ENCODE results near the gene TUBGCP2. TPM values are rescaled to one million over a fixed set of nuclear protein-coding genes. Genes with fewer than 3 reads are reported as not detected.

TUBGCP2 gene
- total and polyA plus RNA-seq, 9 donors = 31.2 to 70.5 (median 56.0) TPM

DNA sequence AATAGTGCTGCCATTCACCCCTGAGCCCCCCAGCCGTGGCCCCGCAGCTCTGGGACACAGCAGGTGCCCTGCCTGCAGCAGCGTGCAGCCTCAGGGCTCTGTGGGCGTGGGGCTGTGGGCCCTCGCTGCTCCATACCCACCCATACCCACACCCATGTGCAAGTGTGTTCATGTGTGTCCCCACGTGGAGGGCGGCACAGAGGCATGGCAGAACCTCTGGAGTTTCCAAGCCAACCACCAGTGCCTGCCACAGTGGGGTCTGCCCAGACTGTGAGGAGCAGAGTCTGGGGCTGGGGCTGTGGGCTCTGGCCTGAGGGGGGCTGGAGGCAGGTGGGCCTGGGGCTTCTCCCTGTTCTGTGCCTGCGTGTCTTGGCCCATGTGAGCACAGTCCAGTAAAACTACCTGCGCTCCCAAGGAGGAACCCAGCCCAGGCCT is 40.9 kb upstream of the TUBGCP2 start:
- no peaks in the 10 kb centered on the region for H3K9me3 ChIP-seq
- H3K36me3 ChIP-seq = no peaks in the 10 kb centered on the region
- H3K27me3 ChIP-seq = no peaks in the 10 kb centered on the region
- DNase-seq = no peak
- H3K27ac ChIP-seq = no peak overlapping the region
- 52 to 67% (median 57%) methylated on average over 9 of the region's 9 CpGs for WGBS, 3 donors
- H3K4me3 ChIP-seq = no peak overlapping the region
- intact Hi-C loops (cut with DNase I) = no loop called here
- TF ChIP-seq EP300 (IDR thresholded peaks at IDR 0.05) (no peak), POLR2A (IDR thresholded peaks at IDR 0.05) (no peak)
- TF ChIP-seq, protein P1, sequence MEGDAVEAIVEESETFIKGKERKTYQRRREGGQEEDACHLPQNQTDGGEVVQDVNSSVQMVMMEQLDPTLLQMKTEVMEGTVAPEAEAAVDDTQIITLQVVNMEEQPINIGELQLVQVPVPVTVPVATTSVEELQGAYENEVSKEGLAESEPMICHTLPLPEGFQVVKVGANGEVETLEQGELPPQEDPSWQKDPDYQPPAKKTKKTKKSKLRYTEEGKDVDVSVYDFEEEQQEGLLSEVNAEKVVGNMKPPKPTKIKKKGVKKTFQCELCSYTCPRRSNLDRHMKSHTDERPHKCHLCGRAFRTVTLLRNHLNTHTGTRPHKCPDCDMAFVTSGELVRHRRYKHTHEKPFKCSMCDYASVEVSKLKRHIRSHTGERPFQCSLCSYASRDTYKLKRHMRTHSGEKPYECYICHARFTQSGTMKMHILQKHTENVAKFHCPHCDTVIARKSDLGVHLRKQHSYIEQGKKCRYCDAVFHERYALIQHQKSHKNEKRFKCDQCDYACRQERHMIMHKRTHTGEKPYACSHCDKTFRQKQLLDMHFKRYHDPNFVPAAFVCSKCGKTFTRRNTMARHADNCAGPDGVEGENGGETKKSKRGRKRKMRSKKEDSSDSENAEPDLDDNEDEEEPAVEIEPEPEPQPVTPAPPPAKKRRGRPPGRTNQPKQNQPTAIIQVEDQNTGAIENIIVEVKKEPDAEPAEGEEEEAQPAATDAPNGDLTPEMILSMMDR (IDR thresholded peaks at IDR 0.05) = no peak
- no peaks in the 10 kb centered on the region for H3K4me1 ChIP-seq (ENCODE audit: insufficient read depth)

DNA sequence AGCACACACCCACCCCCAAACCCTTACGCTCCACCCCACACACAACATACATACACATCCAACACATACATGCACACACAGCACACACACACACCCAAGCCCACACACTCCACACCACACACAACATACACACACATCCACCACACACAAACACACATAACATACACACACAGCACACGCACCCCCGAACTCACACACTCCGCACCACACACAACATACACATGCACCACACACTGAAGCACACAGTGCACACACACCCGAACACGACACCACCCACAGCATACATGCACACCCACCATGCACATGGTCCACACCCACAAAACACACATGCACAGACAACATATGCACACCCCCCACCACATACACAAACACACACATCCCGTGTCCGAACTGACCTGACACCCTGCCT is 40.5 kb upstream of the TUBGCP2 start:
- Histone ChIP-seq H3K27me3 (no peaks in the 10 kb centered on the region), H3K4me3 (no peak overlapping the region), H3K27ac (no peak overlapping the region), H3K9me3 (no peaks in the 10 kb centered on the region), H3K4me1 (ENCODE audit: insufficient read depth) (no peaks in the 10 kb centered on the region), H3K36me3 (no peaks in the 10 kb centered on the region)
- whole genome bisulfite sequencing, 3 donors = 69 to 81% (median 71%) methylated on average over 8 of the region's 8 CpGs
- DNase-seq = no peak
- intact Hi-C loops (cut with DNase I) = no loop called here
- TF ChIP-seq, protein P1 (IDR thresholded peaks at IDR 0.05) = no peak
- TF ChIP-seq POLR2A (IDR thresholded peaks at IDR 0.05) = no peak
- TF ChIP-seq EP300 (IDR thresholded peaks at IDR 0.05) = no peak

DNA sequence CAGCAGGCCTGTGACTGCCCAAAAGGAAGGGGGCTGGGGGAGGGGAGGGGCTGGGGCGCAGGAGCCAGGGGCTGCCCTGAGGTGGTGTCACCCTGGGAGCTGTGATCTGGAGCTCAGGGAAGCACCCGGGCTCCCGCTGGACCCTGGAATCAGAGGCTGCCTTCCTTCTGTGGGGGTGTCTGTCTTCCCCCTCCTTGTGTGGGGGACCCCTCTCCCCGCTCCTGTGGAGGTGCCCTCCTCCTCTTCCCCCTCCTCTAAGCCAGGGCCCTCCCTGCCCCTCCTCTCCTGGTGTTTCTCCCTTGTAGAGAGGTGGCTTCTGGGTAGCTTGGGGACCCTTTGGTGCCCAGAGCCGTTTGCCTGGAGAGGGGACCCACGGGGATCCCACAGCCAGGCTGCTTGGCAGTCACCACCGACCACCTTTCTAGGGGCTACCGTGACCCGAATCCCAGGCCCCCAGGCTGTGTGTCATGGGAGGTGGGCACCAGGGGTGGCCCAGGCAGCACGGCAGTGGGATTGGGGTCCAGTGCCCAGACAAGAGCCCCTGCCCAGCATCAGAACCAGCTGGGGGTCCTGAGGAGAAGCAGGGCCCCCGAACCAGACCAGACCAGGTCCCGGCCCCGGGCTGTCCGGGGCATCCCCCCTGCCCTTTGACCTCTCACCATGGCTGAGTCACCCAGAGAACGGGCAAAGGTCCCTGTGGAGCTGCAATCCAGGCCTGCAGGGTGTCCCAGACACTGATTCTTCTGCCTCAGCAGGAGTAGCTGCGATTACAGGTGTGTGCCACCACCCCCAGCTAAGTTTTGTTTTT is 39.2 kb upstream of the TUBGCP2 start:
- 40 to 49% (median 44%) methylated on average over 14 to 16 of the region's 16 CpGs for WGBS, 3 donors
- H3K27ac ChIP-seq = no peak overlapping the region

DNA sequence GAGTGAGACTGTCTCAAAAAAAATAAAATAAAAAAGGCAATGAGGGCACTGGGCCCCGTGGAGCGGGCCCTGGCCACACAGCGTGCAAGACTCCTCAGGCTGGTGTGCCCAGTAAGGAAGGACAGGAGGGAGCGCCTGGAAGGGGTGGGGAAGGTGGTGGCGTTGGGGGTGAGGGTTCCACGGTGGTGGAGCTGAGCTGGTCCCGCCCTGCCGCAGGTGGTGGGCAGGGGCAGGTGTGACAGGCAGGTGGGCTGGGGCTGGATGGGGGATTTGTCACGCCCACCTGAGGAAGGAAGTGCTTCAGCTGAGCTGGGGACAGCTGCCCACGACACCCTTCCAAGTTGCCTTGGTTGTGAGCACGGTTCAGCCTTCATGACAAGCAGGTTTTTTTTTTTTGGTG is 37.7 kb upstream of the TUBGCP2 start:
- Histone ChIP-seq H3K4me3 (no peak overlapping the region), H3K9me3 (peaks cover 0 to 2% of the 10 kb centered on the region in 2 donors), H3K27ac (no peak overlapping the region), H3K27me3 (no peaks in the 10 kb centered on the region), H3K4me1 (ENCODE audit: insufficient read depth) (no peaks in the 10 kb centered on the region), H3K36me3 (no peaks in the 10 kb centered on the region)
- 46 to 58% (median 51%) methylated on average over 11 of the region's 11 CpGs for WGBS, 3 donors
- intact Hi-C loops (cut with DNase I) = no loop called here
- TF ChIP-seq, protein P1 (IDR thresholded peaks at IDR 0.05) = no peak
- no peak for TF ChIP-seq EP300 (IDR thresholded peaks at IDR 0.05)
- no peak for DNase-seq

More for the DNA sequence above, 39.2 kb upstream of the TUBGCP2 start:
- TF ChIP-seq, protein P1 (IDR thresholded peaks at IDR 0.05) = no peak
- TF ChIP-seq POLR2A (IDR thresholded peaks at IDR 0.05) (no peak), EP300 (IDR thresholded peaks at IDR 0.05) (no peak)
- Histone ChIP-seq H3K9me3 (no peaks in the 10 kb centered on the region), H3K4me3 (no peak overlapping the region), H3K4me1 (ENCODE audit: insufficient read depth) (no peaks in the 10 kb centered on the region), H3K36me3 (no peaks in the 10 kb centered on the region), H3K27me3 (no peaks in the 10 kb centered on the region)
- intact Hi-C loops (cut with DNase I) = no loop called here
- DNase-seq = no peak

All from ovary (tissue), 9 donors.